CD8-positive, alpha-beta memory T cell (primary cell): ENCODE results near the gene PTPRO. TPM values are rescaled to one million over a fixed set of nuclear protein-coding genes. Genes with fewer than 3 reads are reported as not detected.

Experiments
- CTCF ChIA-PET: fragments of 350-600 bp; sonication (Branson Sonifier 250); formaldehyde crosslinking; loops from one replicate; lab custom pipeline; 2021; ENCODE audit warnings: antibody characterized with exemption; lab: Charles Lee
- POLR2A ChIA-PET: fragments of 350-600 bp; sonication (Branson Sonifier 250); formaldehyde crosslinking; loops from one replicate; lab custom pipeline; 2021; ENCODE audit warnings: antibody characterized with exemption; lab: Charles Lee
- DNase-seq, 5 donors: peaks; one replicate each; pipeline versions ENCODE4 v3.0.0 to v3.0.0-alpha.2; 2020 to 2022; ENCODE audit warnings: mixed read lengths in 1 of 5
- H3K27ac ChIP-seq: one replicate; pipeline ENCODE4 v1.7.0; 2013; ENCODE audit warnings: low read depth, mild to moderate bottlenecking, low read length, moderate library complexity
- H3K27me3 ChIP-seq: 2 replicates; pipeline ENCODE4 v1.7.0; 2013; ENCODE audit warnings: low read length, mild to moderate bottlenecking; ENCODE audit not compliant: insufficient read depth, poor library complexity, severe bottlenecking
- H3K36me3 ChIP-seq: 2 replicates; pipeline ENCODE4 v1.7.0; 2013; ENCODE audit warnings: mild to moderate bottlenecking, low read length, moderate library complexity; ENCODE audit not compliant: insufficient read depth
- H3K4me1 ChIP-seq: 2 replicates; pipeline ENCODE4 v1.7.0; 2013; ENCODE audit warnings: mild to moderate bottlenecking, low read length, moderate library complexity; ENCODE audit not compliant: insufficient read depth
- H3K4me3 ChIP-seq: 2 replicates; pipeline ENCODE4 v1.7.0; 2013; ENCODE audit warnings: mild to moderate bottlenecking, low read length
- H3K9me3 ChIP-seq: 2 replicates; pipeline ENCODE4 v1.7.0; 2013; ENCODE audit warnings: mild to moderate bottlenecking, low read length
- H3K27ac Mint-ChIP-seq, 8 donors: one replicate each; pipeline ENCODE4 v1.8.0; 2020 to 2021; ENCODE audit warnings: mixed read lengths in 8 of 8, mild to moderate bottlenecking in 6 of 8, inconsistent platforms in 3 of 8, moderate library complexity in 3 of 8
- H3K27me3 Mint-ChIP-seq, 2 donors: one replicate each; pipeline ENCODE4 v1.8.0; 2020 to 2021; ENCODE audit warnings: mixed read lengths in 2 of 2, mild to moderate bottlenecking in 1 of 2, moderate library complexity in 1 of 2
- H3K36me3 Mint-ChIP-seq, 3 donors: one replicate each; pipeline ENCODE4 v1.8.0; 2020 to 2021; ENCODE audit warnings: mixed read lengths in 3 of 3, inconsistent platforms in 1 of 3, mild to moderate bottlenecking in 1 of 3
- H3K4me1 Mint-ChIP-seq, 3 donors: one replicate each; pipeline ENCODE4 v1.8.0; 2020 to 2021; ENCODE audit warnings: mixed read lengths in 3 of 3, inconsistent platforms in 1 of 3, mild to moderate bottlenecking in 1 of 3
- H3K4me3 Mint-ChIP-seq, 7 donors: one replicate each; pipeline ENCODE4 v1.8.0; 2020 to 2021; ENCODE audit warnings: mixed read lengths in 7 of 7, mild to moderate bottlenecking in 6 of 7, moderate library complexity in 4 of 7, inconsistent platforms in 2 of 7
- H3K9me3 Mint-ChIP-seq, 5 donors: one replicate each; pipeline ENCODE4 v1.8.0; 2020 to 2022; ENCODE audit warnings: mixed read lengths in 5 of 5, mild to moderate bottlenecking in 3 of 5, moderate library complexity in 2 of 5, inconsistent platforms in 1 of 5
- polyA plus RNA-seq: library from polyadenylated mRNA; unstranded; fragments of 300-500 nt; fragmentation: Illumina TruSeq; gene quantifications from one replicate; pipeline ENCODE4 v1.2.3, GENCODE V29; 2021
- total RNA-seq, 2 experiments: library from RNA; stranded (reverse); gene quantifications; one replicate each; pipeline ENCODE4 v1.2.3, GENCODE V29; 2021

The PTPRO gene
- total and polyA plus RNA-seq, 3 experiments from 2014 or later, result 0.27 to 0.48 (median 0.47) TPM

GRCh38 chr12:15540469-15540872, 218.2 kb downstream of the PTPRO start:
- Mint-ChIP-seq H3K27ac (no peak overlapping the region), H3K4me3 (no peak overlapping the region), H3K27me3 (peaks cover 0 to 3% of the 10 kb centered on the region in 2 donors), H3K9me3 (no peaks in the 10 kb centered on the region), H3K36me3 (no peaks in the 10 kb centered on the region), H3K4me1 (peaks cover 11 to 16% (median 11%) of the 10 kb centered on the region in 3 donors)
- H3K9me3 ChIP-seq, result no peaks in the 10 kb centered on the region
- POLR2A ChIA-PET, result no interaction called here
- no peak overlapping the region for H3K27ac ChIP-seq
- CTCF ChIA-PET, result interaction anchor here (2.1 kb wide), 1 partner anchor 8 kb away, joined by 6 read pairs; no protein-coding TSS in a partner anchor
- no peaks in the 10 kb centered on the region for H3K36me3 ChIP-seq
- peaks cover 24% of the 10 kb centered on the region for H3K4me1 ChIP-seq
- H3K4me3 ChIP-seq, result no peak overlapping the region
- no peak for DNase-seq
- H3K27me3 ChIP-seq, result no peaks in the 10 kb centered on the region

GRCh38 chr12:15541996-15542631, 219.8 kb downstream of the PTPRO start:
- peaks cover 14 to 28% (median 24%) of the 10 kb centered on the region in 3 donors for H3K4me1 Mint-ChIP-seq
- H3K27me3 ChIP-seq, result no peaks in the 10 kb centered on the region
- ChIA-PET CTCF (interaction anchor here (2.1 kb wide), 2 partner anchors 10 to 43 kb away, joined by 4 to 6 read pairs; no protein-coding TSS in a partner anchor), POLR2A (no interaction called here)
- H3K27me3 Mint-ChIP-seq, result peaks cover 0 to 3% of the 10 kb centered on the region in 2 donors
- no peak overlapping the region for H3K4me3 Mint-ChIP-seq
- no peaks in the 10 kb centered on the region for H3K9me3 Mint-ChIP-seq
- H3K4me1 ChIP-seq, result peaks cover 37% of the 10 kb centered on the region
- no peaks in the 10 kb centered on the region for H3K9me3 ChIP-seq
- no peak for DNase-seq
- no peak overlapping the region for H3K27ac Mint-ChIP-seq
- H3K4me3 ChIP-seq, result no peak overlapping the region
- H3K27ac ChIP-seq, result no peak overlapping the region
- H3K36me3 ChIP-seq, result no peaks in the 10 kb centered on the region
- no peaks in the 10 kb centered on the region for H3K36me3 Mint-ChIP-seq

- no peak overlapping the region for H3K4me3 ChIP-seq
- Mint-ChIP-seq H3K9me3 (no peaks in the 10 kb centered on the region), H3K4me3 (no peak overlapping the region), H3K4me1 (peaks cover 15 to 35% (median 34%) of the 10 kb centered on the region in 3 donors), H3K27me3 (peaks cover 0 to 3% of the 10 kb centered on the region in 2 donors), H3K36me3 (no peaks in the 10 kb centered on the region), H3K27ac (peak overlapping the region in 2 of 8 donors; percentile 24 to 73)
- ChIA-PET POLR2A (no interaction called here), CTCF (interaction anchor here (2.1 kb wide), 1 partner anchor 41 kb away, joined by 4 read pairs; no protein-coding TSS in a partner anchor)
- DNase-seq, result no peak
- peaks cover 49% of the 10 kb centered on the region for H3K4me1 ChIP-seq
- no peaks in the 10 kb centered on the region for H3K27me3 ChIP-seq
- H3K36me3 ChIP-seq, result no peaks in the 10 kb centered on the region
- no peaks in the 10 kb centered on the region for H3K9me3 ChIP-seq
- H3K27ac ChIP-seq, result no peak overlapping the region
Measured at GRCh38 chr12:15543347-15543746, 221.0 kb downstream of the PTPRO start.

- peaks cover 51% of the 10 kb centered on the region for H3K4me1 ChIP-seq
- H3K27ac ChIP-seq, result no peak overlapping the region
- H3K4me3 ChIP-seq, result no peak overlapping the region
- POLR2A ChIA-PET, result no interaction called here
- Mint-ChIP-seq H3K4me1 (peaks cover 15 to 35% (median 34%) of the 10 kb centered on the region in 3 donors), H3K9me3 (no peaks in the 10 kb centered on the region), H3K4me3 (no peak overlapping the region), H3K27me3 (peaks cover 0 to 3% of the 10 kb centered on the region in 2 donors), H3K27ac (peak overlapping the region in 4 of 8 donors; percentile 8 to 73 (median 27)), H3K36me3 (no peaks in the 10 kb centered on the region)
- DNase-seq, result no peak
- H3K9me3 ChIP-seq, result no peaks in the 10 kb centered on the region
- no peaks in the 10 kb centered on the region for H3K27me3 ChIP-seq
- CTCF ChIA-PET, result no interaction called here
- no peaks in the 10 kb centered on the region for H3K36me3 ChIP-seq
Measured at GRCh38 chr12:15544589-15544988, 222.3 kb downstream of the PTPRO start.

- Mint-ChIP-seq H3K27ac (peak overlapping the region in 6 of 8 donors; percentile 28 to 87 (median 72)), H3K4me3 (peak overlapping the region in 1 of 7 donors; percentile 26), H3K9me3 (no peaks in the 10 kb centered on the region), H3K4me1 (peaks cover 15 to 35% (median 34%) of the 10 kb centered on the region in 3 donors), H3K36me3 (no peaks in the 10 kb centered on the region), H3K27me3 (peaks cover 0 to 3% of the 10 kb centered on the region in 2 donors)
- no peaks in the 10 kb centered on the region for H3K36me3 ChIP-seq
- H3K4me3 ChIP-seq, result no peak overlapping the region
- DNase-seq, result no peak
- no peak overlapping the region for H3K27ac ChIP-seq
- ChIA-PET POLR2A (interaction anchor here (1.3 kb wide), 1 partner anchor 19 kb away, joined by 3 read pairs; no protein-coding TSS in a partner anchor), CTCF (interaction anchor here (1.2 to 4.3 kb wide), 2 partner anchors 13 to 25 kb away, joined by 3 to 26 read pairs; no protein-coding TSS in a partner anchor)
- no peaks in the 10 kb centered on the region for H3K9me3 ChIP-seq
- H3K4me1 ChIP-seq, result peaks cover 51% of the 10 kb centered on the region
- no peaks in the 10 kb centered on the region for H3K27me3 ChIP-seq
Measured at GRCh38 chr12:15545334-15545733, 223.0 kb downstream of the PTPRO start.

- Mint-ChIP-seq H3K36me3 (no peaks in the 10 kb centered on the region), H3K27ac (peak overlapping the region in 5 of 8 donors; percentile 38 to 87 (median 78)), H3K9me3 (no peaks in the 10 kb centered on the region), H3K4me3 (peak overlapping the region in 3 of 7 donors; percentile 1 to 47 (median 35)), H3K27me3 (peaks cover 0 to 3% of the 10 kb centered on the region in 2 donors), H3K4me1 (peaks cover 15 to 35% (median 34%) of the 10 kb centered on the region in 3 donors)
- no peaks in the 10 kb centered on the region for H3K36me3 ChIP-seq
- H3K27me3 ChIP-seq, result no peaks in the 10 kb centered on the region
- POLR2A ChIA-PET, result interaction anchor here (0.8 to 1.3 kb wide), 4 partner anchors 11 to 775 kb away, joined by 3 read pairs; a partner anchor contains a TSS
- DNase-seq, result peak in 3 of 5 donors; percentile 28 to 83 (median 44)
- no peak overlapping the region for H3K27ac ChIP-seq
- no peaks in the 10 kb centered on the region for H3K9me3 ChIP-seq
- H3K4me1 ChIP-seq, result peaks cover 51% of the 10 kb centered on the region
- no peak overlapping the region for H3K4me3 ChIP-seq
- CTCF ChIA-PET, result interaction anchor here (0.9 to 4.3 kb wide), 4 partner anchors 14 to 38 kb away, joined by 3 to 26 read pairs (median 4); no protein-coding TSS in a partner anchor
Measured at GRCh38 chr12:15546102-15546701, 223.9 kb downstream of the PTPRO start.

- Histone ChIP-seq H3K27me3 (no peaks in the 10 kb centered on the region), H3K4me1 (peaks cover 47% of the 10 kb centered on the region), H3K9me3 (no peaks in the 10 kb centered on the region), H3K27ac (no peak overlapping the region), H3K36me3 (no peaks in the 10 kb centered on the region), H3K4me3 (no peak overlapping the region)
- Mint-ChIP-seq H3K4me1 (peaks cover 15 to 35% (median 34%) of the 10 kb centered on the region in 3 donors), H3K4me3 (no peak overlapping the region), H3K36me3 (no peaks in the 10 kb centered on the region), H3K9me3 (no peaks in the 10 kb centered on the region), H3K27me3 (peaks cover 0 to 3% of the 10 kb centered on the region in 2 donors), H3K27ac (peak overlapping the region in 2 of 8 donors; percentile 54 to 58)
- ChIA-PET POLR2A (interaction anchor here (1.0 to 1.1 kb wide), 2 partner anchors 12 to 776 kb away, joined by 3 read pairs; a partner anchor contains a TSS), CTCF (interaction anchor here (0.9 to 4.3 kb wide), 6 partner anchors 15 to 39 kb away, joined by 3 to 26 read pairs (median 5); no protein-coding TSS in a partner anchor)
- no peak for DNase-seq
Measured at GRCh38 chr12:15547063-15547462, 224.8 kb downstream of the PTPRO start.
